NCI-H748 (cell line): ENCODE measurements around the gene NDST4.
A peak's percentile ranks its signal among the peaks of the same experiment; 100 is the strongest.

Source experiments
- DNase-seq: peaks from one replicate; lab custom pipeline; 2025; ENCODE audit not compliant: unreplicated experiment; lab: John Stamatoyannopoulos, UW

NDST4 gene

DNA sequence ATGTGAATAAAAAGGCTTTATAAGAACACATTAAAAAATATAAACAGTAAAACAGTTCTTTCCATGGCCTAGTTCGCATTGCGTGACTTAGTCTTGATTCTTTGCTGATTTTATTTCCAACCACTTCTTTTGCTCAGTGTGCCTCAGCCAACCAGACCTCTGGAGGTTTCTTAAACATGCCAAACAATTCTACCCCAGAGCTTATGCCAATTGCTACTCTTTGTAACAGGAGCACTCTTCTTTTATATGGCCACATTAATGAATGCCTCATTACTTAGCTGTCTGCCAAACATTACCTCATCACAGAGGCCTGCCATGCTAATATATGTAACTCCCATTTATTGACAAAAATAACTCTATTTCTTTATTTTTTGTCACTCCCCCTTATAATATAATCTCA, 202.3 kb downstream of the NDST4 start:
- DNase-seq: peak; percentile 20

DNA sequence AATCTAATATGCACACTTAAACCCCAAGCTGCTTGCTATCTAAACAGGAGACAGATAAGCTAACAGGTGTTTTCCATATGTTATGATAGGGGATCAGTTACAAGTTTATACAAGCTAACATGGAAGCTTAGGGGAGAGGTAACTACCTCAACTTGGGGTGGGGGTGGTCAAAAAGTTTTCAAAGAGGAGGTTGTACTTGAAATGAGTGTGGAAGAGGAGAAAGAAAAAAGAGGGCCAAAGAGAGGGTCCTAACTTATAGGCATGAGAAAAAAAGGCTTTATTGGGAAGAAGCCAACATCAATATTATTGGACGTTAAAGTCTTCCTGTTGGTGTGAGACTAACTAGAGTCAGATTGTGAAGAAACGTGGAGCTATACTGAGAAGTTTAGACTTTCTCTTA, 205.9 kb downstream of the NDST4 start:
- no peak for DNase-seq

DNA sequence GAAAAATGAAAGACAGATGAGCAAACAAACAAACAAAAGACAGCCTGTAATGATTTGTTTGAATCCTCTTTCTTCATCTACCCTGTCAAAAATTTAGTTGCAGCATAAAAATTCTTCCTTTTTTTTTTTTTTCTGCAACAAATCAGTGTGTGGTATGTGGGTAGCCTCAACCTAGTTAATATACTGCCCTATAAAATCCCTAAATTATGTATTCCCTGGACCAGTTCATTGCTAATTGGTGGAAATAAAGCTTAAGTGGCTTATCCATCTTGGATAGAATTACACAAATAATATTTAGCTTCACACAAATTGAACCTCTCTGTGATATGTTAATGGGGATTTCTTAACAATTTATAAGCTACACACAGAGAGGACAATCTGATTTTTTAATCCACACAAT, 208.4 kb downstream of the NDST4 start:
- peak; percentile 44 for DNase-seq

DNA sequence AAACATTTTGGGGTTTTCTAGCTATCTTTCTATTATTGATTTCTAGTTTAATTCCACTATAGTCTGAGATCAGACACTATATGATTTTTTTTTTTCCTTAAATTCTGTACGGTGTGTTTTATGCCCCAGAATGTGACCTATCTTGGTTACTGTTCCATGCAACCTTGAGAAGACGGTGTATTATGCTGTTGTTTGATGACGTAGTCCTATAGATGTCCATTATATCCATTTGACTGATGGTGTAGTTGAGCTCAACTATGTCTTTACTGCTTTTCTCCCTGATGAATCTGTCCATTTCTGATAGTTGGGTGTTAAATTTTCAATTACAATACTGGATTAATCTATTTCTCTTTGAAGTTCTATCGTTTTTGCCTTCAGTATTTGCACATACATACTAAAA, 212.5 kb downstream of the NDST4 start:
- no peak for DNase-seq

DNA sequence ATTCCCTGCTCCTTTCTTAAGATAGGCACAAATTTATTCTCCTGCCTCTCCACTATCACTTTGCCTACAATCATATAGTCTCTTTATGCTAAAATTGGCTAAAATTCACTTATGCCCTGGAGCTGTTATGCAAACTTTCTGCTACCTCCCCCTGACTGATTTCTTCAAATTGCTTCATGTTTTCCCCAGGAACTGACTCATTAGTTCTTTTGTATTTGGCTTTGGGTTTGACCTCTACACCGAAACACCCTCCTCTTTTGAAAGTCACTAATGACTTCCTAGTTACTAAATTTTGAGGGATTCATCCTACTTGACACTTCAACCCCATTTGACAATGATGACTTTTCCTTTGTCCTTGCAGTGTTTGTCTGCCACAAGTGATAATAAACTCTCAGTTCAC, 222.6 kb downstream of the NDST4 start:
- peak; percentile 13 for DNase-seq

DNA sequence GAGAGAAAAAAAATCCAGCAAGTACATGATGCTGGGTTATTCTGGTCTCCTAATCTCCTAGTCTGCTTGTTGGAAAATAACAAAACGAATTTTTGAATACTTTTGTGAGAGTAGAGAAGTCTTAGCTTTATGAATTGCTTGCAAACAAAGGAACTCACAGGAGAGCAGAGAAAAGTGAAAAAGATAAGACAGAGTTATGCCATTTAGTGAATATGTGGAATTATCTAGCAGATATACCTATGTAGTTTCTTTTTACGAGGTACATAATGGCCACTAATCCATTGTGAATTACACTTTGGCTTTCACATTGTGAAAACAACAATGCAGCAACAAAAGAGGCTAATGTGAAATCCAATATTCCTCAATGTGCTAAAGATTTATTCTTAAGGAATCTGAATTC, 226.7 kb downstream of the NDST4 start:
- DNase-seq: peak; percentile 9

DNA sequence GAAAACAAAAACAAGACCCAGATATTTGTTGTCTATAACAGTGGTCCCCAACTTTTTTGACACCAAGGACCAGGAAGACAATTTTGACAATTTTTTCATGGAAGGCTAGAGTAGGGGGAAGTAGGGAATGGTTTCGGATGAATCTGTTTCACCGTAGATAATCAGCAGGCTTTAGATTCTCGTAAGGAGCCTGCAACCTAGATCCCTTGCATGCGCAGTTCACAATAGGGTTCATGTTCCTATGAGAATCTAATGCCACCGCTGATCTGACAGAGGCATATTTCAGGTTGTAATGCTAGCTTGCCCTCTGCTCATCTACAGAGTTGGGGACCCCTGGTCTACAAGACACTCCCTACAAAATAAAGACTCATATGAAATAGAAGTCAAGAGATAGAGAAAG, 229.8 kb downstream of the NDST4 start:
- DNase-seq: no peak

DNA sequence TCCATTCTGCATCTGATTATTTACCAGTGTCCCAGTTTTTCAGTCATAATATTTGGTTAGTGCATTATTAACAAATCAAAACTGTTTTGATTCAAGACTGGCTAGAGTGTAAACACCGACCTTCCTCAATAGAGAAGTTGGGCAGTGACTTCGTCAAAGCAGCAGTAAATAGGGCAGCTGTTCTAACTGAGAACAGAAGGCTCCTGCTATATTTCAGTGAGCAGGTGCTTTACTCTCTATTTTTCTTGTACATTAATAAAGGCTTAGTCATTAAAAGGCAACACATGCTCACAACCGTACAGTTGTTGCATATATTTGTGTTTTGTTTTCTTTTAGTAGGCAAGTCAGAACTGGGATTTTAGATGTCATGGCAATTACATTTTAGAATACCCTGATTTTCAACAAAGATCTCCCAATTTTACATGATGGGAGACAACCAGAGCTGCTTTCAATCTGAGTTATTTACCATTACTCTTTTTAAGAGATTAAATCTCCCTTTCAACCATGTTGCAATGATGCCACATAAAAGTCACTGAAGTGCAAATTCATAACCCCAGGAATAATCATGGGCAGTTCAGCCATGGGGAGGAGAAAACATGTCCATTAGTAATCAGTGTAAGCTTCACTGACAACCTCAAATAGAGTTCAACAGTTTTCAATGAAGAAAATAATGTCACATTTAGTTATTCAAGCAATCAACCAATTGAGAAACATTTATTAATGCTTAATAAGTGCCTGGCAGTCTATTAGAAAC, 233.3 kb downstream of the NDST4 start:
- DNase-seq: peak; percentile 95

DNA sequence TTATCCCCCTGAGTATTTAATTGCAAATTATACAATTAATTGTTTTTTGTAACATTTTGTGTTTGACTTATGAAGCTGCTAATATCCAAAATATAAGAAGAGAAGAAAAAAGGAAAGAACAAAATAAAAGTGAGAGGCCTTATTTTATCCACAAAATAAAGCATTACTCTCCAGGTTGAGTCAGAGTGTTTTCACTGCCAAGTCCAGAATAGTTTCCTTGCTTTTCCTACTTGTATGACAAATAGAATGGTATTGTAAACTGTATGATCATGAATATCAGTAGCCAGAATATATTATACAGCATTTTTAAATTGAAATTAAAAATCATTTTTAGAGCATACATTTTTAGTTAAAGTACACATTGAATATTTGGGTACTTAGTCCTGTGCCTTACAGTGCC, 237.8 kb downstream of the NDST4 start:
- no peak for DNase-seq

DNA sequence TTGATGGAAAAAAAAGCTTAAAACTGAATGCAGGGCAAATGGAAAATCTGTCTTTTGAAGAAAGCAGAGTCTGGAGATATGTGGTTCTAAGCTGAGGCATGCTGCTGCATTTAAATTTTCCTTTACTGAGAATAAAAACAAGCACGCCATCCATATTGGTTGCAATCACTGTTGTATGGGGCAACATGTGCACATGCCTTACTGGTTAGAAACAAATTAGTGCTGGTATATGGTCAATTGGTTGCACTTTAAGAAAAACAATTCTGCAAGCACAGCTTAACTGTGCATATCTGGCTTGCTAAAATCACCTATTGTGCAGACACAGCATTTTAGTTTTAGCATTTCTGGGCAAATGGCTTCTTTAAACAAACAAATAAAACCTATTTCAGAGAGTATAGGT, 239.1 kb downstream of the NDST4 start:
- DNase-seq: no peak

DNA sequence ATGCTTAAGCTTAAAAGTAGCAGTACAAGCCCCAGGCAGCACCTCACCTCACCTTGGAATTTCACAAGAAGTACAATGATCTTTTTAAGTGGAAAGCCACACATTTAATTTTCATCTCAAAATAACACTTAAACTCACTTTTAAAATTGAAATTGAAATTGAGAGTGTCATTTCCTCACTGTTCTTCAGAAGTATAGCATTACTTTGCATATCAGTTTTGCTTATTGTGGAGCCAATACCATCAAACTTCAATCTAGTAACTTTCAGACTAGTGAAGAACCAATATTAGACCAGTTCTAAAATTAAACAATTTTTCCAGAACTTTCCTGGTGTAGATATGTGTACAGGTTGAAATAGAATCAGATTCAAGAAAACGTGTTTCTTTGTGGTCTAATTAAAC, 242.4 kb downstream of the NDST4 start:
- no peak for DNase-seq

DNA sequence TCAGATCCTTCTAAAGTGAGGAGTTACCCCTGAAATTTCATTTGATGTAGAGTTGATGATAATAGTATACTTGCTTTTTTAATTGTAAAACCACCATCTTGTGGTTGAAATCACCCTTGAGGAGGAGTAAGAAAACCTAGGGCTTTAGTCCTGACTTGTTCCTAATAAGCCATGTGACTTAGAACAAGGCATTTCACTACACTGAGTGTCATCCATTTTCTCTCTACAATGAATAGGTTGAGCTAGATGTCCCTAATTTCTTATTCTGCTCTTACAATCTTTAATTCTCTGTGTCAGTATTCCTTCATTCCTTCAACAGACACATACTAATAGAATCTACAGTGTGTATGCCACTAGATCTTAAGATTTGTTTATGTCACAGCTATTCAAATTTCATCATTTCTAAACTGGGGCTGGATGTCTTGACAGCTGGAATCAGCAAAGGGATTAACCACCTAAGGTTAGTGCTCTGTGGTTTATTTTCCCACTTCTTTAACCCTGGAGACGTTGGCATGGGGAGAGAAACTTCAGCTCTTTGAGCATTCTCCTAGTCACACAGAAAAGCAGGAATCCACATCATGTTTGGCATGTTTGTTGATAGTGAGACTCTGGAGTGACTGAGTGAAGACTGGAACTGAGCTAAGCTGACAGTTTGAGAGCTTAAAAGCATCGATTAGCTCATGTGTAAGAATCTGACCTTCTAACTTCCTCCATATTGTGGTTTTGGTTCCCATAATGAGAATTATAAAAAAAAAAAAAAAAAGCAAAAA, 246.3 kb downstream of the NDST4 start:
- no peak for DNase-seq

DNA sequence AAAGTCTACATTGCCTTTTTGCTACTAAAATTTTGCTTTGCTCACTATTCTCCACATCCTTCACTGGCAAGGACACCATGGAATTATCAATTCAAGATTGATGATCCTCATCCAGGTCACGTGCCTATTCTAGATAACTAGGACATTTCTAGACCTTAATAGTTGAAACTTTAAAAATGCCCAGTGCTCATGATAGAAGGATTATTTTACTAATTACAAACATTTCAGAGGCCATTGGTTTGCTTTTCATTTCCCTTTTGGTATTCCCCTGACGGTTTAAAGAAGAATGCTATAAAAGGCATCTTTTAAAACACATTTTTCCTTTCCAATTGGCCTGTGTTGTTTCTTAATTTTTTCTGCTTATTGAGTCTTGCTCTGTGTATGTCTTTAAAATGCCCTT, 249.4 kb downstream of the NDST4 start:
- DNase-seq: no peak

DNA sequence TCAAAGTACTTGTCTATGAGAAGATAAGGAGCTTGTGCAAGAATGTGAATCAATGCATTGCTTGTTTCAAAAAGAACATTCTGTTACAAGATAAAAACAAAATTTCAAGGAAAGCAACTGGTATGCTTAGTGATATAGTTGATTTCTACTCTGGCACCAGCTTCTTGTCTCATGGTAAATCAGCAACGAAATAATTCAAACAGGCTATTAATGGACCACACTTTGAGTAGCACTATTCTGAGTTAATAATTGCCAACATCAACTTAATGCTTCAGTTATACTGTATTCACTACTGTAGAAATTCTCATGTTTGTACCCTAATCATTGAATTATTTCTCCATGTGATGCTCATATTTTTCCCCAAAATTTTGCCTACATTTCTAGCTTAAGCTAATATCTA, 252.6 kb downstream of the NDST4 start:
- no peak for DNase-seq

DNA sequence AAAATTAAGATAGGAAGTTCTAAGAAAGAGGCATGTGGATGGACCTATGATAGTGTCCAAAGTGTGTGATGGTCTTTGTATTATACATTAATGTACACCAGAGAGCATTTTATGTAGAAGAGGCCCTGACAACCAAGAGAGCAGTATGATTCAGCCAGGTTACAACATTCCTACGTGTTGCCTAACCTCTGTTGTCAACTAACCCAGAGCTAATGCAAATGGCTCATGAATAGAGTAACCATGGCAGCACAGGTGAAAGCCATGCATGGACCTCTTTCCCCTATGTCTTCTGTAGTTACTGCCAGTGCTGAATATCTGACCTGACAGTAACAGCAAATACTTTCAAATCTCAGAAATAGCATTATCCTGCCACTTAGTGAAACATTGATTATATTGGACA, 255.6 kb downstream of the NDST4 start:
- DNase-seq: no peak

DNA sequence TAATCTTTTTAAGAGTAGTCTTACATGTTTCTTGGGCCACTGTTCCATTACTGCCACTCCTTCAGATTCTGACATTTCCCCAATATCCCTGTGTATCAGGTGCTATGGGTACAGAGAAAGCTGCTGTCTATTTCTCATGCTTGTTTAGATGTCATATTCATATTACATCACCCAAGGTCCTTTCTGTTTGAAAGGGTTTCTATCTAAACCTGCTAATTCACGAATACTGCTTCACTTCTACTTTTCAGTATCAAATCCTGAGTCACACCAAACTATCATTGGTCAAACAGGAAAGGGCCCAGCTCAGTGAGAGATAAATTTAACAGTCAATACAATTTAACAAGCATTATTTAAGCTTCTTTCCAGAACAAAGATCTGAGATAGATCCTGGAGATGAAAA, 273.4 kb downstream of the NDST4 start:
- no peak for DNase-seq

DNA sequence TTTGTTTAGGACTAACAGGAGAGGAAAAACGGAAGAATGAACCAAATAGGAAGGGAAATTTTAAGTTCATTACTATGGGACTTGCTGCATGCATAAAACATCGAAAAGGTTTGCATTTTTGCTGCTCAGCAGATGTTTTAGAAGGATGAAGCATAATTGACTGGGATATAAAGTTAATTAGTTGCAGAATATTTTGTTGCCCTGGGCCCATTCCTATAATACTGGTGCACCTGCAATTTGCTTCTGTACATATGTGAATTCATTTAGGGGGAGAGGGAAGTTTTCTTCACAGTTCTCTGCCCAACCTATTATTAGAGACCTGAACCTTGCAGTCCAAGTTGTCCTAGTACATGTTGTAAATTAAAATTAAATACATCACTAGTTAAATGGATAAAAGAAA, 282.8 kb downstream of the NDST4 start:
- no peak for DNase-seq

DNA sequence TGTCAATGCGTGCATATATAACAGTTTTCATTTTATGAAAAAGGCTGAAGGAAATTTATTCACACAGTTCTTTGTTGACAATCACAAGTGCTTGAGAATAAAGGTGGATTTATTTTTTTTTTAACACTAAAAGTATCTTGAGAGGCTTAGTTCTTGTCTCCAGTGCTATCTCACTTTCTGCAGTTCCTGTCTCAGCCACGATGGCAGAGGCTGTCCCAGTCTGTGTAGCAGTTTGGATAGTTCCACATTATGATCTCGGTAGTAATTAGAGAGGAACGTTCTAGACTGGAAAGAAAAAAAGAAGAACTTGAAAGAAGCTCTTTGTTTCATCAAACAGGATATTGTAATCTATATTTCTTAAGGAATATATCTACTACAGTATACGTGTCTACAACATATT, 285.8 kb downstream of the NDST4 start:
- DNase-seq: no peak

DNA sequence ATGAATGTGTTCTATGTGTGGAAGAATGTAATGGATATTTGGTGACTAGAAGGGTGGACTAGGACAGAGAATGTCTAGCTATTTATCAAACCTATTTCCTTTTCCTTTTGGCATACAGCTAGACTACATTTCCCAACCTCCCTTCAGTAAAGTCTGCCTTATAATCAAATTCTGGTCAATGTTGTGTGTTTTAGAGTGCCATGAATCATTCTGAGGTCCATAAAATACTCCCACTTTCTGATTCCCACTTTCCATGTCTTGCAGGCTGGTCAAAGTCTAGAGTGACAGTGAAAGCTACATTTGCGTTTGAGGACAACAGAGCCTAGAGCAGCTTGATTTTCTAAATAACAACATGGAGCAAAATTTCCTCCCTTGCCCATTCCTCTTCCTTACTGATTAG, 297.7 kb downstream of the NDST4 start:
- no peak for DNase-seq

DNA sequence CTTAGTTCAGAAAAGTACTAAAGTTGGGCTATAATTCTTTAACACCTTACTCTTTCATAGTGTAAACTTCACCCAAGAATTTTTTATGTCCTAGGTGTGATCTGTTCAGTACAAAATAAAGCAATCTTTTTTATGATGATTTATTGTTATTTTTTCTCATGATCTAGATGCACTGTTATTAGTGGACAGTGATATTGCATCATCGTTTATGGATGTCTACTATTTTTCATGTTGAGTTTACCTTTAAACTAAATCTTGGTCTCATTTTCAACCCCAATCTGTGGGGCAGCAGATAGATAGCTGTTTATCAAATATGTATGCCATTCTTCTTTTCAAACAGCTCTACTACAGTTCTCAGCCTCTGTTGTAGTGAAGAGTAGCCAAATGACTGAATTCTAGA, 299.5 kb downstream of the NDST4 start:
- no peak for DNase-seq

DNA sequence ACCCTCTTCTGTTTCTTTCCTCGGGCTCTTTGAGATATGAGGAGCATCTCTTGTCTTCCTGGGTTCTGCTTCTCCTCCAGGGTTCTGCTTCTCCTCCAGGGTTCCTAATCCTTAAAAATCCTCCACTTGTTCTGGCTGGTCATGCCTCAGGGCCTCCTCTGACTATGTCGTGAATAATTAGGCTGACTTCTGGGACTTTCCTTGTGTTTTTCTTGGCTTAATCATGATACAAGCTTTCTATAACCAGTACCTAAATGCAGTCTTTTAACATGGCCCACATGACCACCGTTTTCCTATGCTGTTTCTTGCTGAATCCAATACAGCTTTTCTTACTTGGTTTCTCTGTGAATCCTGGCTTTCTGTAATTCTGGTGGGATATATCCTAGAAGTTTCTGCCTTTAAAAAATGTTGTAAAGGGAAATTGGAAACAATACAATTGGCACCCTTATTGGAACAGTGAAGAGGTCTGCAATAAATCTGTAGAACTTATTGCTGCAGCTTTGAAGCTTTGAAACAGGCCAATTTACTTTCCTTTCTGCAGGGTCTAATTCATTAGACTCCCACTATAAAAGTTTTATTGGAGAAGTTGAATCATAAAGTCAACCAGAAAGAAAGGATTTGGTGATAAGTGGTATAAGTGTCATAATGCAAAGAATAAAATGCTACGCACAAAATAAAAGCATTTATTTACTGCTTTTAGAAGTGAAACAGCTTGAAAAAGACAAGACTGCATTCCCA, 301.7 kb downstream of the NDST4 start:
- DNase-seq: no peak

DNA sequence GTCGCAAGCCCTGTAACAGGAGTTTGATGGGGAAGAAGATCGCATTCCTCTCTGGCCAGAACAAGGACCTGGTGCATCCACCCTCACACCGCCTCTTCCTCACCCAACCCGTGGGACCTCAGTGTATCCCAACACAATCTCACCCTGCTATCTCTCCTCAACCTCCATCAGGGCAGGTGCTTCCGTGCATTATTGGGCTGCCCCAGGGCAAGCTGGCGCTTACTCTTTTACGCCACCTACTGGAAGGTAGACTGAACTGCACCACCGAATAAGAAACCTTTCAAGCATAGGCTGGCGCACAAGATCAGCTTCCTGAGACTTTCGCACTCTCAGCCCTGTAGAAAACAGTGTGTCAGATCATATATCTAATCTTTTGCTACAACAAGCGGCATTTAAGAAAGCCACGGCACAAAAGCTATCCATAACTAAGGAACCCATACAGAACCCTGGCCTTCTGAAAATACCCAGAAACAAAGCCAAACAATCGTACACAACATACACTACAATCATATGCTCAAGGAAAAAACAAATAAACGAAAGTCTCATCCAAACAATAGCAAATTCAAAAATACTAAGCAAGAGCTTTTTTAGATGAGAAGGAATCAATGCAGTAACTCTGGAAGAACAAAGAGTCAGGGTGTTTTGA, 305.5 kb downstream of the NDST4 start:
- DNase-seq: peak; percentile 23
